NT2/D1 (cell line): ENCODE measurements around the gene ANXA7.

Experiments
- SUZ12 ChIP-seq: IDR thresholded peaks from 2 replicates; pipeline ENCODE4 v1.6.1; 2011; ENCODE audit not compliant: insufficient read length, insufficient read depth; ENCODE audit errors: extremely low read depth
- YY1 ChIP-seq: IDR thresholded peaks from 2 replicates; pipeline ENCODE4 v1.6.1; 2011; ENCODE audit not compliant: insufficient read length, insufficient read depth
- ZNF274 ChIP-seq: IDR thresholded peaks from 2 replicates; pipeline ENCODE4 v1.6.1; 2011; ENCODE audit warnings: mild to moderate bottlenecking, low read depth, low read length

DNA sequence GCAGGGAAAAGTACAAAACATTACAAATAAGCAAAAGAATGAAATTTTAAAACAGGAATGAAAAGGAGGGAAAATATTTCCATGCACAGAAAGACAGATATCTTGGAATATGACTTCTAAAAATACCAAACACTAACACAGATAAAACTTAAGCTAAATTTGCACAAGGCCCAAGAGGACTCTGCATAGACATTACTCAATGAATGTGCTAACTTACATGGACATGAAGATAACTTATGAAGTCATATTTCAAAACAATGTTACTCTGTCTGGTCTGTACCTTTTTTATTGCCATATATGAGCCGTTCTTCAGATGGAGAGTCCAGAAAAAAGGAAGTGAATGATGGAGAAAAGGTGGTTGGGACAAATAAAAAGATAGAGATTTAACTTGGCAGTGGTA lies 34.5 kb upstream of the ANXA7 start:
- TF ChIP-seq ZNF274 (no peak), YY1 (no peak), SUZ12 (no peak)
